ENCODE results near the gene UBAP1L. TPM values are rescaled to one million over a fixed set of nuclear protein-coding genes. Genes with fewer than 3 reads are reported as not detected.

The UBAP1L gene
- total RNA-seq, 1 donor from 2014 or later = 9.6 TPM

DNA sequence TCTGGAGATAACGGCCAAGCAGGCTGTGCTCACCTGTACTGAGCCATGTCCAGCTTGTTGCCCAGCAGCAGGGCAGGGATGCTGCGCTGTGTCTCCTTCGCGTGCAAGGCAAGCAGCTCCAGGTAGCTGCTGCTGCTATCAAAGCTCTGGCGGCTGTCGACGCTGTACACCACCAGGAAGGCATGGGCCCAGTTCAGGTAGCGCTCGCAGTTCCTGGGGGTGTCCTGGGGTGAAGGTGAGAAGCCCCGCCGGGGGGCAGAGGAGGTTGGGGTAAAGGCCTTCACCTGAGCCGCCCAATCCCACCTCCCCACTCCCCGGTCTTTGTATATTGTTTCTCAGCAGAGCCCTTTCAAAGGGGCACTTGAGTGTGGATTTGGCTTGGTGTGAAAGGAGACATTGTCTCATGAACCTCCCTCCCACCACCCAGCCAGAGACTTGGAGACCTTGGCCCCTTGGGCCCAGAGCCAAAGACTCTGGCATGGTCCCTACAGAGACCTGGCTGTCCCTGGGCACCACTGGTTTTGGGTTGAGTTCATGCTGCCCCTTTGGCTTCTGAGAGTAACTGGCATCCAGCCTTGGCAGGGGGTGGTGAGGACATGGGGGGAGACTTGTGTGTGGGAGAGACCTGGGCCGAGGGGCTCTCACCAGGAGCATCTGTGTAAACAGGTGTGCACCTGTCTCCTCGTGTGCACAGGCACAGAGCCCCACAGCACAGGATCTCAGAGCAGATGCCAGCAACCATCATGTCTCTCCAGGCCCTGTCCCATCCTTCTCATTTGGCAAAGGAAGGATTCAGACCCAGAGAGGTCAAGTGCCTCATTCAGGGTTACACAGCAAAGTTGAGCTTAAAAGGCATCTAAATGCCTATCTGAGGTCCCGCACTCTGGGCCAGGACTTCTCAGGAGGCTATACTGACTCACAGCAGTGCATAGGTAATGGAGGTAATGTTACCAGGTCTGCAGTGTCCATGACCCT is 56.3 kb downstream of the UBAP1L start:
- DNase-seq = no peak
- H3K4me1 Mint-ChIP-seq = no peaks in the 10 kb centered on the region
- intact Hi-C loops (cut with micrococcal nuclease) = loop anchor here (10.0 kb wide), 1 partner anchor 126 kb away; the partner anchor contains the start of gene CLPX
- TF ChIP-seq, protein P1, sequence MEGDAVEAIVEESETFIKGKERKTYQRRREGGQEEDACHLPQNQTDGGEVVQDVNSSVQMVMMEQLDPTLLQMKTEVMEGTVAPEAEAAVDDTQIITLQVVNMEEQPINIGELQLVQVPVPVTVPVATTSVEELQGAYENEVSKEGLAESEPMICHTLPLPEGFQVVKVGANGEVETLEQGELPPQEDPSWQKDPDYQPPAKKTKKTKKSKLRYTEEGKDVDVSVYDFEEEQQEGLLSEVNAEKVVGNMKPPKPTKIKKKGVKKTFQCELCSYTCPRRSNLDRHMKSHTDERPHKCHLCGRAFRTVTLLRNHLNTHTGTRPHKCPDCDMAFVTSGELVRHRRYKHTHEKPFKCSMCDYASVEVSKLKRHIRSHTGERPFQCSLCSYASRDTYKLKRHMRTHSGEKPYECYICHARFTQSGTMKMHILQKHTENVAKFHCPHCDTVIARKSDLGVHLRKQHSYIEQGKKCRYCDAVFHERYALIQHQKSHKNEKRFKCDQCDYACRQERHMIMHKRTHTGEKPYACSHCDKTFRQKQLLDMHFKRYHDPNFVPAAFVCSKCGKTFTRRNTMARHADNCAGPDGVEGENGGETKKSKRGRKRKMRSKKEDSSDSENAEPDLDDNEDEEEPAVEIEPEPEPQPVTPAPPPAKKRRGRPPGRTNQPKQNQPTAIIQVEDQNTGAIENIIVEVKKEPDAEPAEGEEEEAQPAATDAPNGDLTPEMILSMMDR (IDR thresholded peaks at IDR 0.05) = no peak
- no peak overlapping the region for H3K4me3 Mint-ChIP-seq
- no peak overlapping the region for H3K27ac Mint-ChIP-seq
- ATAC-seq (ENCODE audit: low read depth) = no peak
- H3K27me3 Mint-ChIP-seq = peaks cover 5% of the 10 kb centered on the region
- no peaks in the 10 kb centered on the region for H3K36me3 Mint-ChIP-seq (ENCODE audit: low read depth)
- H3K9me3 Mint-ChIP-seq = no peaks in the 10 kb centered on the region
- ChIA-PET POLR2A (no interaction called here), CTCF (no interaction called here)

DNA sequence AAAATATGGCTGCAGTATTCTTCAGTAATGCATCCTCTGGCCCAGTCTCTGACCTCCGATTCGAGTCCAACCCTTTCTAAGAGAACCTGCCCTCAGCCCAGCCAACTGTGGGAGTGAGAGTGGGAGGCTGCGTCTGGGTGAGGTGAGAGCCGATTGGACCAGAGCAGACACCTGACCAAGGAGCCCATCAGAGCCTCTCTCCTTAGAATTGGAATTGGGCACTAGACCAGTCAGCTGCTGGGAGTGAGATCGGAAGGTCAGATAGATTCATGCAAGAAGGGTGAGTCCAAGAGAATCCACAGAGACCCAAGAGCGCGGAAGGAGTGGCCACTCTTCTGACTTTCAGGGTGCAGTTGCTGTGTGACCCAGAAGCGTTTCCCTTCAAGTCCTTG is 57.5 kb downstream of the UBAP1L start:
- ChIA-PET CTCF (no interaction called here), POLR2A (no interaction called here)
- ATAC-seq (ENCODE audit: low read depth) = no peak
- no peak overlapping the region for H3K4me3 Mint-ChIP-seq
- DNase-seq = no peak
- TF ChIP-seq, protein P1 (IDR thresholded peaks at IDR 0.05) = no peak
- no peak overlapping the region for H3K27ac Mint-ChIP-seq
- H3K27me3 Mint-ChIP-seq = peaks cover 5% of the 10 kb centered on the region
- no peaks in the 10 kb centered on the region for H3K4me1 Mint-ChIP-seq
- intact Hi-C loops (cut with micrococcal nuclease) = loop anchor here (10.0 kb wide), 1 partner anchor 127 kb away; the partner anchor contains the start of gene CLPX
- no peaks in the 10 kb centered on the region for H3K36me3 Mint-ChIP-seq (ENCODE audit: low read depth)
- H3K9me3 Mint-ChIP-seq = no peaks in the 10 kb centered on the region

DNA sequence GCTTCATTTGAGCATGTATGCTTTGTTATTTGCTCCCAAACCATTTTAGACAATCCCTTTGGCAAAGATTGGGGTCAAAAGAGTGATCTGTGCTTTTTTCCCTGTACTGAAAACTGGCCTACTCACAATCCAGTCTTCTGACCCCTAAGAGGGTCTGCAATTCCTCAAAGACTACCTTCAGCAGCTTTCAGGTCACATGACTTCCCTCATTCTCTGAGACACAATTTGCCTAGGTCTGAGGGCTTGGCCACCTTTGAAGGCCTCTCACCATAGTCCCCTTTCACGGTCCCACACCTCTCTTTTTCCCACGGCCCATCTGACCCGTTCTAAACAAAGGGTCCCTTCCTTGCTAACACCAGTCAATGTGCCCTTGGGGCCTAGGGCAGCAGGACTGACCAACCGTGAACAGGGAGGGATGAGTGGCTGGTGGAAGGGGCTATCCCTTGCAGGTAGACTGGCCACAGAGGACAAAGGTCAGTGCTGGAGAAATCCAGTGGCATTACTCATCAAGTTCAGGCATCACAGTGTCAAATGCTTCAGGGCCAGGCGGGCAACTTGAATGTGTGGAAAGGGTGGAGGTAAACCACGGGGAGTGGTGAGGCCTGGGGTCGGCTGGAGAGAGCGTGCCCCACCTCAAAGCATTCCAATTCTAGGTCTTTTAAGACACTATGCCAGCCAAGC is 58.0 kb downstream of the UBAP1L start:
- DNase-seq (no peak), ATAC-seq (ENCODE audit: low read depth) (no peak)
- Mint-ChIP-seq H3K36me3 (ENCODE audit: low read depth) (no peaks in the 10 kb centered on the region), H3K27ac (no peak overlapping the region), H3K4me1 (no peaks in the 10 kb centered on the region), H3K27me3 (peaks cover 3% of the 10 kb centered on the region), H3K9me3 (no peaks in the 10 kb centered on the region), H3K4me3 (no peak overlapping the region)
- POLR2A ChIA-PET = interaction anchor here (0.5 to 1.2 kb wide), 2 partner anchors 240 to 248 kb away, joined by 4 read pairs; partner anchors contain the start of gene RNU5B-1
- TF ChIP-seq, protein P1 (IDR thresholded peaks at IDR 0.05) = no peak
- CTCF ChIA-PET = interaction anchor here (0.6 kb wide), 1 partner anchor 10 kb away, joined by 4 read pairs; no protein-coding TSS in a partner anchor
- intact Hi-C loops (cut with micrococcal nuclease) = loop anchor here (10.0 kb wide), 1 partner anchor 128 kb away; the partner anchor contains the start of gene CLPX

DNA sequence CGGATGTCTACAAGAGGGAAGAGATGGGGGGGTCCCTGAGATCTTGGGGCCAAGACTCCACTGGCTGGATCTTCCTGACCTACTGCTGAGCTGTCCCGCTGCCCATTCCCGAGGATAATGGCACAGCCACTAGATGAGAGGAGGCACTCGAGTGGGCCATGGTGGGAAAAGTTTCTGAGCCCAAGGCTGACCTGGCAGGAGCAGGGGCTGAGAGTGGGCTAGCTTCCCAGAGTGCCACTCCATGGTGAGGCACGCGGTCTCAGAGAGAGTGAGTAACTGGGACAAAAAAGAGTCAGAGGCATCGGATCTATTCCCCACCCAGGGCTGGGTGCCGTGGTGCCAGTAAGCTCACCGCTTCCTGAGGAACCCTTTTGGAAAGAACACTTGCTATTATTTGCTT is 58.9 kb downstream of the UBAP1L start:
- DNase-seq (no peak), ATAC-seq (ENCODE audit: low read depth) (no peak)
- ChIA-PET POLR2A (interaction anchor here (0.5 to 1.2 kb wide), 2 partner anchors 241 to 249 kb away, joined by 4 read pairs; partner anchors contain the start of gene RNU5B-1), CTCF (no interaction called here)
- intact Hi-C loops (cut with micrococcal nuclease) = loop anchor here (10.0 kb wide), 1 partner anchor 129 kb away; the partner anchor contains the start of gene CLPX
- Mint-ChIP-seq H3K4me1 (peaks cover 1% of the 10 kb centered on the region), H3K36me3 (ENCODE audit: low read depth) (no peaks in the 10 kb centered on the region), H3K27me3 (peaks cover 3% of the 10 kb centered on the region), H3K4me3 (no peak overlapping the region), H3K9me3 (no peaks in the 10 kb centered on the region), H3K27ac (no peak overlapping the region)
- TF ChIP-seq, protein P1 (IDR thresholded peaks at IDR 0.05) = no peak
